WTC11 (cell line): Measurements from ENCODE around the gene PSMD8. TPM values are rescaled to one million over a fixed set of nuclear protein-coding genes. Genes with fewer than 3 reads are reported as not detected.

Experiments used
- ATAC-seq: fragments of 200-7000 bp; cut with Tn5 transposase; 2 replicates; pipeline ENCODE4 v1.10.0; 2021; ENCODE audit warnings: mild to moderate bottlenecking, moderate library complexity
- CTCF ChIA-PET: fragments of 300-600 bp; sonication (Branson Sonifier 250); formaldehyde crosslinking; loops from one replicate; lab custom pipeline; 2021; ENCODE audit warnings: antibody characterized with exemption; lab: Charles Lee
- POLR2A ChIA-PET: fragments of 350-600 bp; sonication (Branson Sonifier 250); formaldehyde crosslinking; loops from one replicate; lab custom pipeline; 2021; ENCODE audit warnings: antibody characterized with exemption; lab: Charles Lee
- DNase-seq: peaks from one replicate; pipeline ENCODE4 v3.0.0; 2021; ENCODE audit warnings: low spot score
- H3K27ac Mint-ChIP-seq: 2 replicates; pipeline ENCODE4 v1.8.0; 2021; ENCODE audit warnings: mixed read lengths
- H3K27me3 Mint-ChIP-seq: 2 replicates; pipeline ENCODE4 v1.8.0; 2021; ENCODE audit warnings: low read depth, mild to moderate bottlenecking, moderate library complexity, mixed read lengths
- H3K36me3 Mint-ChIP-seq: 2 replicates; pipeline ENCODE4 v1.8.0; 2021; ENCODE audit warnings: mixed read lengths
- H3K4me1 Mint-ChIP-seq: 2 replicates; pipeline ENCODE4 v1.8.0; 2022; ENCODE audit warnings: mixed read lengths
- H3K4me3 Mint-ChIP-seq: 2 replicates; pipeline ENCODE4 v1.8.0; 2021; ENCODE audit warnings: mild to moderate bottlenecking, moderate library complexity, mixed read lengths
- H3K9me3 Mint-ChIP-seq: 2 replicates; pipeline ENCODE4 v1.8.0; 2021; ENCODE audit warnings: mixed read lengths
- AFF4 ChIP-seq: sonication (generic); formaldehyde crosslinking; IDR thresholded peaks from 2 replicates; pipeline ENCODE4 v1.8.1; 2023; ENCODE audit warnings: mild to moderate bottlenecking, missing genetic modification reagents, borderline replicate concordance
- ARID4B ChIP-seq: sonication (generic); formaldehyde crosslinking; IDR thresholded peaks from 2 replicates; pipeline ENCODE4 v1.8.0; 2023; ENCODE audit warnings: missing genetic modification reagents, mild to moderate bottlenecking, borderline replicate concordance
- EMX1 ChIP-seq: fragments of 250-450 bp; sonication (Bioruptor Pico); IDR thresholded peaks from 2 replicates; pipeline ENCODE4 v1.8.0; 2021; ENCODE audit warnings: mild to moderate bottlenecking
- FOXP4 ChIP-seq: sonication (generic); formaldehyde crosslinking; IDR thresholded peaks from 2 replicates; pipeline ENCODE4 v1.8.0; 2022; ENCODE audit warnings: mild to moderate bottlenecking, missing genetic modification reagents
- HMGA2 ChIP-seq: fragments of 250-450 bp; sonication (Bioruptor Pico); IDR thresholded peaks from 2 replicates; pipeline ENCODE4 v1.4.0; 2021; ENCODE audit warnings: mild to moderate bottlenecking, moderate library complexity
- MAX ChIP-seq: sonication (generic); formaldehyde crosslinking; IDR thresholded peaks from 2 replicates; pipeline ENCODE4 v1.8.0; 2022; ENCODE audit warnings: mild to moderate bottlenecking, missing genetic modification reagents
- NFATC4 ChIP-seq: fragments of 250-450 bp; sonication (Bioruptor Pico); IDR thresholded peaks from 2 replicates; pipeline ENCODE4 v1.9.0; 2021; ENCODE audit warnings: mild to moderate bottlenecking
- NR2C2 ChIP-seq: sonication (generic); formaldehyde crosslinking; IDR thresholded peaks from 2 replicates; pipeline ENCODE4 v1.8.0; 2022; ENCODE audit warnings: mild to moderate bottlenecking, missing genetic modification reagents
- PRDM15 ChIP-seq: sonication (generic); formaldehyde crosslinking; IDR thresholded peaks from 2 replicates; pipeline ENCODE4 v1.8.0; 2022; ENCODE audit warnings: missing genetic modification reagents
- RELA ChIP-seq: sonication (generic); formaldehyde crosslinking; IDR thresholded peaks from 2 replicates; pipeline ENCODE4 v1.8.1; 2022; ENCODE audit warnings: missing genetic modification reagents, mild to moderate bottlenecking, borderline replicate concordance
- SMAD3 ChIP-seq: sonication (generic); formaldehyde crosslinking; IDR thresholded peaks from 2 replicates; pipeline ENCODE4 v1.8.0; 2022; ENCODE audit warnings: missing genetic modification reagents, mild to moderate bottlenecking, borderline replicate concordance
- STAT6 ChIP-seq: sonication (generic); formaldehyde crosslinking; conservative IDR thresholded peaks from 2 replicates; pipeline ENCODE4 v1.8.1; 2023; ENCODE audit warnings: mild to moderate bottlenecking, low read depth, missing genetic modification reagents, moderate library complexity
- TEAD4 ChIP-seq: sonication (generic); formaldehyde crosslinking; IDR thresholded peaks from 2 replicates; pipeline ENCODE4 v1.8.0; 2022; ENCODE audit warnings: mild to moderate bottlenecking, missing genetic modification reagents
- ZNF121 ChIP-seq: sonication (generic); formaldehyde crosslinking; IDR thresholded peaks from 2 replicates; pipeline ENCODE4 v1.8.0; 2023; ENCODE audit warnings: missing genetic modification reagents
- ZNF232 ChIP-seq: sonication (generic); formaldehyde crosslinking; IDR thresholded peaks from 2 replicates; pipeline ENCODE4 v1.8.0; 2022; ENCODE audit warnings: mild to moderate bottlenecking, missing genetic modification reagents
- total RNA-seq: library from RNA; stranded (reverse); gene quantifications from 3 replicates; pipeline ENCODE4 v1.2.3, GENCODE V29; 2021

PSMD8 gene
- total RNA-seq, 1 experiment from 2014 or later = 167 TPM

- no peak for ATAC-seq
- 0 out of 2 replicates have a peak overlapping the region, but pooled peaks have one; percentile 29 for H3K27ac Mint-ChIP-seq
- H3K4me1 Mint-ChIP-seq = peaks cover 14% of the 10 kb centered on the region
- peaks cover 22% of the 10 kb centered on the region for H3K36me3 Mint-ChIP-seq
- peaks cover 9% of the 10 kb centered on the region for H3K27me3 Mint-ChIP-seq
- DNase-seq = no peak
- TF ChIP-seq ZNF121 = no peak
- TF ChIP-seq PRDM15 = no peak
- TF ChIP-seq ZNF232 (CRISPR knock-in tag) = no peak
- TF ChIP-seq SMAD3 (CRISPR knock-in tag) = no peak
- TF ChIP-seq FOXP4 = no peak
- TF ChIP-seq RELA (CRISPR knock-in tag) = no peak
- TF ChIP-seq STAT6 (CRISPR knock-in tag) = no peak
- ChIA-PET CTCF (interaction anchor here (1.1 to 4.8 kb wide), 3 partner anchors 10 to 42 kb away, joined by 3 to 94 read pairs (median 6); partner anchors contain the start of genes FAM98C, GGN and SPRED3), POLR2A (no interaction called here)
- H3K9me3 Mint-ChIP-seq = no peaks in the 10 kb centered on the region
- H3K4me3 Mint-ChIP-seq = peak overlapping the region; percentile 100
Measured at GRCh38 chr19:38376576-38376975, 2.2 kb downstream of the PSMD8 start.

- Mint-ChIP-seq H3K27ac (no peak overlapping the region), H3K4me1 (peaks cover 14% of the 10 kb centered on the region), H3K36me3 (peaks cover 27% of the 10 kb centered on the region), H3K9me3 (no peaks in the 10 kb centered on the region), H3K4me3 (peak overlapping the region; percentile 100; the same call in 1 of the 2 replicates), H3K27me3 (peaks cover 6% of the 10 kb centered on the region)
- ATAC-seq (no peak), DNase-seq (no peak)
- no peak for TF ChIP-seq AFF4
- ChIA-PET POLR2A (no interaction called here), CTCF (interaction anchor here (4.8 kb wide), 1 partner anchor 9 kb away, joined by 94 read pairs; the partner anchor contains the start of genes GGN and SPRED3)
Measured at GRCh38 chr19:38377052-38377451, 2.7 kb downstream of the PSMD8 start.

GRCh38 chr19:38378866-38379265, 4.5 kb downstream of the PSMD8 start:
- CTCF ChIA-PET = interaction anchor here (1.8 kb wide), 1 partner anchor 146 kb away, joined by 4 read pairs; no protein-coding TSS in a partner anchor
- no peak for ATAC-seq
- Mint-ChIP-seq H3K36me3 (peaks cover 39% of the 10 kb centered on the region), H3K9me3 (no peaks in the 10 kb centered on the region), H3K4me1 (peaks cover 14% of the 10 kb centered on the region), H3K4me3 (no peak overlapping the region), H3K27ac (no peak overlapping the region), H3K27me3 (no peaks in the 10 kb centered on the region)
- no peak for DNase-seq
- POLR2A ChIA-PET = interaction anchor here (0.6 kb wide), 1 partner anchor 185 kb away, joined by 3 read pairs; no protein-coding TSS in a partner anchor
- TF ChIP-seq MAX (CRISPR knock-in tag) (no peak), NR2C2 (no peak), TEAD4 (CRISPR knock-in tag) (no peak), EMX1 (CRISPR knock-in tag) (no peak), NFATC4 (CRISPR knock-in tag) (no peak), ARID4B (CRISPR knock-in tag) (no peak), HMGA2 (CRISPR knock-in tag) (no peak)
